Liver (tissue), 9 donors: Measurements from ENCODE around the gene ZMAT5. TPM values are rescaled to one million over a fixed set of nuclear protein-coding genes. Genes with fewer than 3 reads are reported as not detected.

Source experiments
- DNase-seq: peaks from one replicate; pipeline ENCODE4 v3.0.0-alpha.2; 2017; ENCODE audit warnings: low spot score
- H3K27ac ChIP-seq, 2 donors: one replicate each; pipeline ENCODE4 v1.7.0; 2013; ENCODE audit warnings: inconsistent platforms in 2 of 2, low read length in 2 of 2, control low read depth in 1 of 2, low read depth in 1 of 2, mild to moderate bottlenecking in 1 of 2
- H3K27me3 ChIP-seq, 4 donors: one replicate each; pipeline versions ENCODE4 v1.6.1 to v1.7.0; 2013; ENCODE audit warnings: low read length in 3 of 4, inconsistent platforms in 1 of 4, mild to moderate bottlenecking in 1 of 4, moderate library complexity in 1 of 4; ENCODE audit not compliant: control insufficient read depth in 4 of 4, insufficient read depth in 4 of 4
- H3K36me3 ChIP-seq, 4 donors: one replicate each; pipeline versions ENCODE4 v1.6.1 to v1.7.0; 2013; ENCODE audit warnings: low read length in 3 of 4, mild to moderate bottlenecking in 3 of 4, low read depth in 1 of 4, moderate library complexity in 1 of 4; ENCODE audit not compliant: control insufficient read depth in 4 of 4, insufficient read depth in 3 of 4
- H3K4me1 ChIP-seq, 4 donors: one replicate each; pipeline versions ENCODE4 v1.6.1 to v1.7.0; 2013; ENCODE audit warnings: low read length in 3 of 4, mild to moderate bottlenecking in 3 of 4, moderate library complexity in 1 of 4; ENCODE audit not compliant: control insufficient read depth in 4 of 4, insufficient read depth in 4 of 4
- H3K4me3 ChIP-seq, 3 donors: one replicate each; pipeline versions ENCODE4 v1.6.1 to v1.7.0; 2013; ENCODE audit warnings: low read length in 3 of 3, control low read depth in 1 of 3, low read depth in 1 of 3, mild to moderate bottlenecking in 1 of 3
- H3K9ac ChIP-seq, 2 donors: one replicate each; pipeline ENCODE4 v1.7.0; 2013; ENCODE audit warnings: low read length in 2 of 2, mild to moderate bottlenecking in 2 of 2, moderate library complexity in 2 of 2, control low read depth in 1 of 2, low read depth in 1 of 2
- H3K9me3 ChIP-seq, 4 donors: one replicate each; pipeline versions ENCODE4 v1.6.1 to v1.7.0; 2013; ENCODE audit warnings: low read length in 3 of 4; ENCODE audit not compliant: control insufficient read depth in 4 of 4
- ATF3 ChIP-seq: IDR thresholded peaks from 2 replicates; pipeline ENCODE4 v1.6.1; 2016; ENCODE audit warnings: antibody characterized with exemption
- CTCF ChIP-seq: fragments of 150-350 bp; IDR thresholded peaks from 2 replicates; pipeline ENCODE4 v1.5.1; 2017; ENCODE audit warnings: improper control_type of control experiment, low read depth, low read length; ENCODE audit not compliant: missing input control
- EGR1 ChIP-seq, 2 donors: IDR thresholded peaks; 2 replicates each; pipeline ENCODE4 v1.6.1; 2016 to 2018; ENCODE audit warnings: antibody characterized with exemption in 2 of 2, low read depth in 2 of 2
- FOXA1 ChIP-seq: IDR thresholded peaks from 2 replicates; pipeline ENCODE4 v1.6.1; 2016; ENCODE audit warnings: antibody characterized with exemption
- FOXA2 ChIP-seq: IDR thresholded peaks from 2 replicates; pipeline ENCODE4 v1.6.1; 2016; ENCODE audit warnings: antibody characterized with exemption
- GABPA ChIP-seq, 2 donors: IDR thresholded peaks in 1 of 2; conservative IDR thresholded peaks in 1 of 2; 2 replicates each; pipeline ENCODE4 v1.6.1; 2016; ENCODE audit warnings: antibody characterized with exemption in 2 of 2, mild to moderate bottlenecking in 1 of 2, moderate library complexity in 1 of 2
- HNF4A ChIP-seq, 2 donors: conservative IDR thresholded peaks; 2 replicates each; pipeline ENCODE4 v1.6.1; 2016; ENCODE audit warnings: antibody characterized with exemption in 2 of 2, mild to moderate bottlenecking in 2 of 2
- HNF4G ChIP-seq: IDR thresholded peaks from 2 replicates; pipeline ENCODE4 v1.6.1; 2016; ENCODE audit warnings: antibody characterized with exemption
- JUND ChIP-seq, 2 donors: IDR thresholded peaks; 2 replicates each; pipeline ENCODE4 v1.6.1; 2016; ENCODE audit warnings: antibody characterized with exemption in 2 of 2
- NR2F2 ChIP-seq: IDR thresholded peaks from 2 replicates; pipeline ENCODE4 v1.6.1; 2016; ENCODE audit warnings: antibody characterized with exemption
- RAD21 ChIP-seq, 2 donors: IDR thresholded peaks; 2 replicates each; pipeline ENCODE4 v1.6.1; 2016; ENCODE audit warnings: antibody characterized with exemption in 2 of 2, mild to moderate bottlenecking in 2 of 2
- REST ChIP-seq: IDR thresholded peaks from 2 replicates; pipeline ENCODE4 v1.6.1; 2016; ENCODE audit warnings: antibody characterized with exemption, mild to moderate bottlenecking
- RXRA ChIP-seq, 2 donors: IDR thresholded peaks; 2 replicates each; pipeline ENCODE4 v1.6.1; 2017 to 2018; ENCODE audit warnings: antibody characterized with exemption in 2 of 2, mild to moderate bottlenecking in 1 of 2
- TAF1 ChIP-seq: conservative IDR thresholded peaks from 2 replicates; pipeline ENCODE4 v1.6.1; 2016; ENCODE audit warnings: antibody characterized with exemption, mild to moderate bottlenecking
- YY1 ChIP-seq: IDR thresholded peaks from 2 replicates; pipeline ENCODE4 v1.6.1; 2016; ENCODE audit warnings: antibody characterized with exemption, mild to moderate bottlenecking
- ZBTB33 ChIP-seq: IDR thresholded peaks from 2 replicates; pipeline ENCODE4 v1.6.1; 2016; ENCODE audit warnings: antibody characterized with exemption
- WGBS: extraction: QIAGEN DNeasy Blood & Tissue Kit; methylation state at CpG from one replicate; pipeline ENCODE4 v1.1.7; 2013; 5-methylcytosine and 5-hydroxymethylcytosine counted together
- polyA plus RNA-seq, 2 donors: library from polyadenylated mRNA; stranded (reverse) in 1 of 2; unstranded in 1 of 2; fragments of 200-250 nt in 1 of 2; fragments of >200 nt in 1 of 2; fragmentation: Nextera tagmentation in 1 of 2; extraction: Ambion mirVana in 1 of 2; gene quantifications; one replicate each; pipeline versions ENCODE4 v1.2.1 to v1.2.3, GENCODE V29; 2013 to 2015
- total RNA-seq, 2 donors: library from RNA; depleted of rRNA; stranded (reverse); fragments of >200 nt; gene quantifications; one replicate each; pipeline ENCODE4 v1.2.3, GENCODE V29; 2014
- TF ChIP-seq, protein P1 (sequence below): IDR thresholded peaks from 2 replicates; pipeline ENCODE4 v1.6.1; 2016; ENCODE audit warnings: antibody characterized with exemption
- donor health status: healthy.
- donor health status: healthy.
- donor health status: healthy.
- donor health status: healthy.
- donor health status: healthy.

Gene ZMAT5
- total and polyA plus RNA-seq, 4 donors: 9.2 to 18.8 (median 13.5) TPM

DNA sequence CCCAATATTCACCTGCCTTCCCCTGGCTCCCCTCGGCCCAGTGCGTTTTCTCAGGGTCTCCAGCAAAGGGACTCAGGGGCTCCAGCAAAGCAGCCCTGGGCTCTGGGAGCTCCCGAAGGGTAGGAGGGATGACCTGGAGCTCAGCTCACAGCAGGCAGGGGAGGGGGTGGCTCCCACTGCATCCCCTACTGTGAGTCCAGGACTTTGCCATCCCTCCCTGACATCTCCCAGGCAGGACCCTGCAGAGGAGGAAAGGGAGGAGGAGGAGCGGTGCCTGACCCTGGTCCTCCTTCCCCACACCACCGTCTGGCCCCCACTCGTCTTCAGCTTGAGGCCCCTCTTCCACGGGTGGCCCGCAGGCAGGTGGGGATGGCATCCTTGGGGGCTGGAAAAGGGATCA lies 42.0 kb downstream of the ZMAT5 start:
- 67% methylated on average over 8 of the region's 8 CpGs for WGBS
- DNase-seq: no peak
- no peaks in the 10 kb centered on the region for H3K9me3 ChIP-seq
- no peak overlapping the region for H3K9ac ChIP-seq
- H3K36me3 ChIP-seq: no peaks in the 10 kb centered on the region
- TF ChIP-seq YY1: no peak
- TF ChIP-seq, protein P1, sequence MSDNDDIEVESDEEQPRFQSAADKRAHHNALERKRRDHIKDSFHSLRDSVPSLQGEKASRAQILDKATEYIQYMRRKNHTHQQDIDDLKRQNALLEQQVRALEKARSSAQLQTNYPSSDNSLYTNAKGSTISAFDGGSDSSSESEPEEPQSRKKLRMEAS: no peak
- no peak for TF ChIP-seq REST
- no peak for TF ChIP-seq CTCF
- TF ChIP-seq EGR1 (IDR thresholded peaks at IDR 0.05; ENCODE audit: low read depth in 2 of 2): no peak
- no peak for TF ChIP-seq ATF3
- no peak for TF ChIP-seq GABPA (IDR thresholded peaks at IDR 0.05 in 1 of 2, conservative IDR thresholded peaks at IDR 0.05 in 1 of 2)
- no peak for TF ChIP-seq ZBTB33
- no peak for TF ChIP-seq RXRA (IDR thresholded peaks at IDR 0.05)
- no peak for TF ChIP-seq NR2F2
- TF ChIP-seq TAF1: no peak
- no peak for TF ChIP-seq HNF4G
- no peak for TF ChIP-seq HNF4A (conservative IDR thresholded peaks at IDR 0.05)
- no peak for TF ChIP-seq JUND (IDR thresholded peaks at IDR 0.05)
- no peak for TF ChIP-seq RAD21 (IDR thresholded peaks at IDR 0.05)
- TF ChIP-seq FOXA1: no peak
- no peak for TF ChIP-seq FOXA2
- H3K4me1 ChIP-seq: peaks cover 0 to 5% (median 2%) of the 10 kb centered on the region in 4 donors
- no peak overlapping the region for H3K27ac ChIP-seq
- no peak overlapping the region for H3K4me3 ChIP-seq
- H3K27me3 ChIP-seq: no peaks in the 10 kb centered on the region

DNA sequence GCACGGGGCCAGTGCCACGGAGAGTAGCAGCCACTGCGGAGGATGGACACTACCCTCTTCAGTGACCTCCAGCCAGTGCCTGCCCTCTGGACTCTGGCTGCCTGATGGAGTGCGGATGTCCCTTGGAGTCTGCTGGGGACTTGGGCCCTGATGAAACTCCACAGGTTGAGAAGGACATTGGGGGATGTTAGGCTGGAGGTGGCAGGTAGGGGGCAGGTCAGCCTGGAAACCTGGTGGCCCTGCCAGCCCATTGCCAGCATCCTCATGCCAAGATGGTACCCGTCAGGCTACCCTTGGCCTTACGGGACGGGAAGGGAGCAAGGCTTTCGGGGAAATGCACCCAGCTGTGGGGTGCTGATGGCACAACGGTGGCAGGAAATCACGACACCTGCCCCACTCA lies 43.0 kb downstream of the ZMAT5 start:
- Histone ChIP-seq H3K27ac (no peak overlapping the region), H3K36me3 (no peaks in the 10 kb centered on the region), H3K9me3 (no peaks in the 10 kb centered on the region), H3K9ac (no peak overlapping the region), H3K4me3 (no peak overlapping the region), H3K4me1 (peaks cover 0 to 8% (median 2%) of the 10 kb centered on the region in 4 donors), H3K27me3 (peaks cover 0 to 4% (median 2%) of the 10 kb centered on the region in 4 donors)
- TF ChIP-seq GABPA (IDR thresholded peaks at IDR 0.05 in 1 of 2, conservative IDR thresholded peaks at IDR 0.05 in 1 of 2) (no peak), RXRA (IDR thresholded peaks at IDR 0.05) (no peak), JUND (IDR thresholded peaks at IDR 0.05) (no peak), FOXA2 (no peak), CTCF (no peak), RAD21 (IDR thresholded peaks at IDR 0.05) (no peak), HNF4A (conservative IDR thresholded peaks at IDR 0.05) (no peak), TAF1 (no peak), NR2F2 (no peak)
- DNase-seq: no peak
- 83% methylated on average over 10 of the region's 10 CpGs for WGBS
